HG02678 (cell line): ENCODE data around the gene CAPN10.

Experiments
- ATAC-seq: cut with Tn5 transposase; IDR thresholded peaks from one replicate; pipeline ENCODE4 v1.9.1; 2021; ENCODE audit warnings: mild to moderate bottlenecking, moderate library complexity; ENCODE audit not compliant: unreplicated experiment

CAPN10 gene

DNA sequence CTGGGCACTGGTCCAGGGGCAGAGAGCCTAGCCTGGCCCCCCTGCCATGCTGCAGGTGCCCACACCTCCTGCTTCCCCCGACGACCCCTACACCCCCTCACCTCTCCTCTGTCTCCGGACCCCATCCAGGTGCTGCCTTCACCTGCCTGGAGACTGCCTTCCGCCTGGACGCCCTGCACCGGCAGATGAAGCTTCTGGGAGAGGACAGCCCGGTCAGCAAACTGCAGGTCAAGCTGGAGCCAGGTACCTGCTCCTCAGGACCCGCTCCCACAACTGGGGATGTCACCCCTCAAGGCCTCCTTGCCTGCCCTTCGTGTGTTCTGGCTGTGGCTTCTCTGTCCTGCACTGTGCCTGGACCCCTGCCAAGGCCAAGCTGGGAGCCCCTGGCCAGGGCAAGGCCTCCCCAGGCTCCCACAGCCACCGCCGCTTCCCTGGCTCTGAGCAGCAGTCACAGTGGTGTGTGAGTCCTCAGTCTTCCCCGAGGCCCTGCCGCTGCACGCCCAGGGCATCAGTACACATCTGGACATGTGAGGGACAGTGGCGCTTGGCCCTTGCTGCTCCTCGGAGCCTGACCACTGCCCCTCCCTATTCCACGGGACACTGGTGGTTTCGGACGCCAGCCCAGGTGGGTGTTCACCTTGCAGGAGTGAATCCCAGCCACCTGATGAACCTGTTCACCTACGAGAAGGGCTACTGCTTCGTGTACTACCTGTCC lies 12.0 kb upstream of the CAPN10 start:
- ATAC-seq = no peak

DNA sequence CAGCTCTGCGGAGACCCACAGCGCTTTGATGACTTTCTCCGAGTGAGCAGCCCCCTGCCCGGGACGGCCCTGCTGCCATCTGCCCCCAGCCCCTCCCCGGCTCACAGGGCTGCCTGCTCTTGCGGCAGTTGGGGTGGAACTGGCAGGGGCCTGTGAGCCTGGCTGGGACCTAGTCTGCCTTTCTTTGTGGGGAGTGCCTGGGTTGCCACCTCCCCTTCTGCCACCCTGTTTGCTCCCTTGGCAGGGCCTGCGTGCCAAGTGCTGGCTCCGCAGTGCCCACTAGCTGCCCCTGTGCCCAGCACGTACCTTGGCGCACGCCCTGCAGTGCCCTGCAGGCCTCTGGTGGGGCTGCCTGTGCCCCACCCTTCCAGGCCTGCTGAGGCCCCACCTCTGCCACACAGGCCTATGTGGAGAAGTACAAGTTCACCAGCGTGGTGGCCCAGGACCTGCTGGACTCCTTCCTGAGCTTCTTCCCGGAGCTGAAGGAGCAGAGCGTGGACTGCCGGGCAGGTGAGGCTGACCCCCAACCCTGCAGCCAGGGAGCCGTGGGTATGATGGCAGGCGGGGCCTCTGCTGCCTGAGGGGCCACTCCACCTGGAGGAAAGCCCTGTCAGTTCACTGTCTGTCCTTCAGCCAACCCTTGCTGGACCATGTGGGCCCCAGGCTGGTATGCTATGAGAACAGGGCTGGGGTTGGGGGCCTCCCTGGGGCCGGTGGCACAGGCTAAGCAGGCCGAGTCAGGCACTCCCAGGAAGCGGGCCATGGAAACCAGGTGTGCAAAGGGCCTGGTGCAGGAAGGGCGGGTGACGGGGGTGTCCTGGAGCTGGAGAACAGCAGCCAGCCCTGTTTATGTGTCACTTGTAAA lies 11.2 kb upstream of the CAPN10 start:
- no peak for ATAC-seq

DNA sequence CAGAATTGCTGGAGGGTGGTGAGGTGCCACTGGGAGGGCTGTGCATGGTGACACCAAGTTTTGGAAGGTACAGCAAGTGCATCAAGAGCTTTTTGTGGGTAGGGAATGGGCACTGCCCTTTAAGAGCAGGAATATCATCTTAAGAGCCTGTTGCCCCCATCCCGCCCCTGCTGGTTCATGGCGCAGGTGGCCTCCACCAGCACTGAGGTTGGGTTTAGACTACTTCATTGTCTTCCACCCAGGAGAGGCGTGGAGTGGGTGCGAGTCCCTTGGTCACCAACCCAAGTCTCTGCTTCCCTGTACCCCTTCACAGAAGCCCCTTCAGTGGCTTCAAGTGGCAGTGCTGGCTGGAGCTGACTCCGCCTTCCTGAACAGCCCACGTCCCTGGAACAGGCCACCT lies 10.5 kb upstream of the CAPN10 start:
- ATAC-seq = no peak

DNA sequence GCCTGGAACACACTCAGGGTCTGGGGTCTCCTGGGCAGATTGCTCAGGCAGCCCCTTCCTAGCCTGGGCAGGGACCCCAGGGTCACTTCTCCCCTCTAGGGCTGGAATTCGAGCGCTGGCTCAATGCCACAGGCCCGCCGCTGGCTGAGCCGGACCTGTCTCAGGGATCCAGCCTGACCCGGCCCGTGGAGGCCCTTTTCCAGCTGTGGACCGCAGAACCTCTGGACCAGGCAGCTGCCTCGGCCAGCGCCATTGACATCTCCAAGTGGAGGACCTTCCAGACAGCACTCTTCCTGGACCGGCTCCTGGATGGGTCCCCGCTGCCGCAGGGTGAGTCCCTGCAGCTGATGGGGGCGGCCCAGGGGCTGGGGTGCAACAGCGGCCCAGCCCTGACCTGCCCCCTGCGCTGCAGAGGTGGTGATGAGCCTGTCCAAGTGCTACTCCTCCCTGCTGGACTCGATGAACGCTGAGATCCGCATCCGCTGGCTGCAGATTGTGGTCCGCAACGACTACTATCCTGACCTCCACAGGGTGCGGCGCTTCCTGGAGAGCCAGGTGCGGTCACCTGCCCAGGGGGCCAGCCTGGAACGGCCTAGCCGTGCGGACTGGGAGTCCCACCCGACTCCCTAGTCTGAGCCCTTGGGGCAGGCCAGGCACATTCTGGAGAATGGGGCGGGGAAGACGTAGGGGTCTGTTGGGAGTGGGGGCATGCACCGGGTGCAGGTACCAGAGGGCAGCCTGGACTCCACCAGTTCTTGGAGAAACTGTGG lies 9.9 kb upstream of the CAPN10 start:
- ATAC-seq = no peak

DNA sequence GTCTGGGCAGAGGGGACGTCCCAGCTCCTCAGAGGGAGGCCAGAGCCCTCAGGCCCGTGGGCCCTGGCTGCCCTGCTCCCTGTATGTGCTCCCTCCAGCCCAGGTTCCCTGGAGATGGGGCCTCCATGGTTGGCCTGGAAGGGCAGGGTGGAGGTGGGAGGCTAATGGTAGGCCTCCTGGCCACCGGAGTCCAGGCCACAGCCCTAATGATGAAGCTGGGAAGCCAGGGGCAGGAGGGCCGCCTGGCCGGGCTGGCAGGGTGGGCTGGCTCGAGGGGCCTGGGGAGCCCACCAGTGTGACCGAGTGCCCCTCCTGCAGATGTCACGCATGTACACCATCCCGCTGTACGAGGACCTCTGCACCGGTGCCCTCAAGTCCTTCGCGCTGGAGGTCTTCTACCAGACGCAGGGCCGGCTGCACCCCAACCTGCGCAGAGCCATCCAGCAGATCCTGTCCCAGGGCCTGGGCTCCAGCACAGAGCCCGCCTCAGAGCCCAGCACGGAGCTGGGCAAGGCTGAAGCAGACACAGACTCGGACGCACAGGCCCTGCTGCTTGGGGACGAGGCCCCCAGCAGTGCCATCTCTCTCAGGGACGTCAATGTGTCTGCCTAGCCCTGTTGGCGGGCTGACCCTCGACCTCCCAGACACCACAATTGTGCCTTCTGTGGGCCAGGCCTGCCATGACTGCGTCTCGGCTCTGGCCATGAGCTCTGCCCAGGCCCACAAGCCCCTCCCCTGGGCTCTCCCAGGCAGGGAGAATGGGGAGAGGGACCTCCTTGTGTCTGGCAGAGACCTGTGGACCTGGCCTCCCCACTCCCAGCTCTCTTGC lies 9.0 kb upstream of the CAPN10 start:
- no peak for ATAC-seq

DNA sequence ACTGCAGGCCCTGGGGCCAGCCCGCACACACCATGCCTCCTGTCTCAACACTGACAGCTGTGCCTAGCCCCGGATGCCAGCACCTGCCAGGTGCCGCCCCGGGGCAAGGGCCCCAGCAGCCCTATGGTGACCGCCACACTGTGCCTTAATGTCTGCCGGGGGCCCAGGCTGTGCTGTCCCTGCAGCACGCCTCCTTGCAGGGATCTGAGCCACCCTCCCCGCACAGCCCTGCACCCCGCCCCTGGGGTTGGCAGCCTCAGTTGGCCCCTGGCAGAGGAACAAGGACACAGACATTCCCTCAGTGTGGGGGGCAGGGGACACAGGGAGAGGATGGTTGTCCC lies 8.5 kb upstream of the CAPN10 start:
- ATAC-seq = no peak

DNA sequence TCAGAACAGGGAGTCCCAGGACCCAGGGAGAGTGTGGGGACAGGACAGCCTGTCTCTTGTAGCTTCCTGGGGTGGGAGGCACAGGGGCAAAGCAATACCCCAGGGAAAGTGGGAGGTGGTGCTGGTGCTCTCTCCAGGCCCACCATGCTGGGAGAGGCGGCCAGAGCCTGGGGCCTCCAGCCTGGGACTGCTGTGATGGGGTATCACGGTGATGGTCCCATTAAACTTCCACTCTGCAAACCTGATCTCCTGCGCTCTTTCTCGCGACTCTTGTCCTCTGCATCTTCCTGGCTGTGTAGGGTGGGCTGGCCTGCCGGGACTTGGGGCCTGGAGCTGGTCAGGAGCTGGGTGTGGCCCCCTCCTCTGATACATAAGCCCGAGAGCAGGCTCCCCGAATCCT lies 8.0 kb upstream of the CAPN10 start:
- no peak for ATAC-seq

DNA sequence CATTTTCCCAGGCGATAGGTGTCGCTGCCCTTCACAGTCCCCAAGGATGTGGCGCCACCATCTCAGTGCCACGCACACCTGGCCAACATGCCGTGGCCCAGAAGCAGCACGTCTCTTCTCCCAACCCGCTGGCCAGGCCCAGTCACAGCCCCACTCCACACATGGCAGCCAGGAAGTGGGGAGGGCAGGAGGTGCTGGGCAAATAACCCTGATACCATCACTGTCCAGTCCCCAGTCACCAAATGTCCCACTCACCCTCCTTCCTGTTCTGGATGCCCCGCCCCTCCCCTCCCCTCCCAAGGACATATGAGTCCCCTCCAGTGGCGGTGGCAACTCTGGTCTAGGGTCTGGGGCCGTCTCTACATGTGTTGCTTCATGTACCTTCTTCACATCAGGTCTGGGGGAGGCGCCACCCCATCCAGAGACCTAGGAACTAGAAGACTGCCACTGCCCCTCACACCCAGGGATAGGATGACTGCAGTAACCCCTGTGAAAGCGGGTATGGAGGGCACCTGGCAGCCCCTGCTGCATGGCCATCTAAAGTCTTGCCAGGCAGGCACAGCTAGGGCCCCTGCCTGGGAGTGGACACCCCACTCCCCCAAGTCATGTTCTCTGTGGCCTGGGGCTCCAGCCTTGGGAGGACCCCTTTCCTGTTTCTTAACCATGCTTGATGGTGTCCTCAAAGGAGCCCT lies 7.3 kb upstream of the CAPN10 start:
- no peak for ATAC-seq

DNA sequence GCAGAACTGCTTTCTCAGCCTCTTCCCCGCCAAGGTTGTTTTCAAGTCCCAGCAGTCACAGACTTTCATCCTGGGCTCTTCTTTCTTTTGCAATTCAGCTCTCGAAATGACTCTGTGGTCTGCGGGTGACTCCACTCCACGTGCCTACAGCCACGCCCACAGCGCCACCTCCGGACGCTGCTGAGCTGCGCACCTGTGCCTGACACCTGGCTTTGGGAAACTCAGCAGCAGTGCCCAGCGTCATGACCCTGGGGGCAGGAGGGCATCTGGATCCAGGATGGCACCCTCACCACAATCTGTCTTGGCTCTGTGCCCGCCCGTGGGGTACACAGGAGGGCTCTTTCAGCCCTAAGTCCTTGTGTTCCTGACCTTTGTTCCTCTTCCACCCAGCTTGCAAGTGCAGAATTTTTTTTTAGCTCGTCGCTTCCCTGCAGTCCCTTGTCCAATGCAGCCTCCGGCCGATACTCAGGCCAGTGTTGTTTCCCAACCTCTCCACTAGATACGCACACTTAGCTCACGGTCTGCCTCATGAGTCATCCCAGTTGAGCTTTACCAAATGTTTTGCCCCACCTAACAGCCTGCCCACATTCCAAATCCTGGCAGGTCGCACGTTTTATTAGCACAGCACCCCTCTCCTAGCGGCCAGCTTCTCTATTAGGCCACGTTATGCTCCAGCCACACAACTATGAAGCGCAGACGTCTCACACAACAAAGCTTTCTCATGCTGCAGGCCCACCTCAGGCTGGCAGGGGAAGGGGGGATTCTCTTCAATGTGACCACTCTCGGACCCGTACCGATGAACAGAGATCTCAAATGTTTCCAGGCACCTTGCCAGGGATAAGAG lies 6.5 kb upstream of the CAPN10 start:
- ATAC-seq = no peak

DNA sequence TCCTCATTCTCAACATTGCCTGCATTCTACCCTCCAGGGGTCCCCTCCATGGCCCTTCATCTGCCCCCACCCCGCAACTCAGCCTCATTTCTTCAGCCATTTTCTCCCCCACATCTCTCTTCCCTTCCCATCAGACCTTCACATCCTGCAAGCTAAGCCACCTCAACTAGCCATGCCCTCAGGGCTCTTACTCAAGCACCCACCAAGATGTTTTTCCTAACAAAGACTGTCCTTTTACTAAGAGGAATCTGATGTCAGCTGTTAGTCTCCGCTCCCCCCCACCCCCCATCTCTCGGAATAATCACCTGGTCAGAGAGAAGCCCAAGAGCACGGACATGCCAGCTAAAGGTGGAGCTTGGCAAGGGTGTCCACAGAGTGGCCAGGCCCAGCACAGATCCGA lies 4.7 kb upstream of the CAPN10 start:
- ATAC-seq = no peak

DNA sequence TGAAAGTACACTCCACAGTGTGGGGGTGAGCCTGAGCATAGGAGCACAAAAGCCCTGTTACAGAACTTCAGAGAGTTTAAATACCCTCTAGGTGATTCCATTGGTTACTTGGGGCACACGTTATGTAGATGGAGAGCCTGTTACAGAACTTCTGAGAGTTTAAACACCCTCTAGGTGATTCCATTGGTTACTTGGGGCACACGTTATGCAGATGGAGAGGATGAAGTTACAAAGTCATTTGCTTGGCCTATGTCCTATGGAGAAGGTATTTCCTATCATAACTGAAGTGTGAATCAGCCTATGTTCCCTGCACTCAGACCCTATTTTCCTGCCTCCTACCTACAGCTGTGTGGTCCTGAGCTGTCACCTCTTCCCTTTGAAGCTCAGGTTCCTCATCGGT lies 3.8 kb upstream of the CAPN10 start:
- no peak for ATAC-seq

DNA sequence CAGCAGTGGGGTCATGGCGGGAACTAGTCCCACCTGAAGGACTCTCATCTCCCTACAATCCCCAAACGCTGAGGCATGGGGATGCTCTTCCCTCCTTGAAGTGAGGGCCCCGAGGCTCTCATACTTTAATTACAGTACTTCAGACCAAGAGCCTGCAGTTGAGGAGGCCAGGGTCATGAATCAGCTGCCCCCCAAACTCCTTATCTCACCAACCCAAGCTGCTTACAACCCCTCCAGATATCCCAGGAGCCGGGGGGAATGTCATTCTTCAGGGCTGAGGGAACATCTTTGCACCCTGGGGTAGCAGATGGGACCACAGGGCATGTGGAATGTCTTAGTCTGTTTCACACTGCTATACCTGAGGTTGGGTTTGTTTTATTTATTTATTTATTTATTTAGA lies 2.8 kb upstream of the CAPN10 start:
- ATAC-seq = no peak

DNA sequence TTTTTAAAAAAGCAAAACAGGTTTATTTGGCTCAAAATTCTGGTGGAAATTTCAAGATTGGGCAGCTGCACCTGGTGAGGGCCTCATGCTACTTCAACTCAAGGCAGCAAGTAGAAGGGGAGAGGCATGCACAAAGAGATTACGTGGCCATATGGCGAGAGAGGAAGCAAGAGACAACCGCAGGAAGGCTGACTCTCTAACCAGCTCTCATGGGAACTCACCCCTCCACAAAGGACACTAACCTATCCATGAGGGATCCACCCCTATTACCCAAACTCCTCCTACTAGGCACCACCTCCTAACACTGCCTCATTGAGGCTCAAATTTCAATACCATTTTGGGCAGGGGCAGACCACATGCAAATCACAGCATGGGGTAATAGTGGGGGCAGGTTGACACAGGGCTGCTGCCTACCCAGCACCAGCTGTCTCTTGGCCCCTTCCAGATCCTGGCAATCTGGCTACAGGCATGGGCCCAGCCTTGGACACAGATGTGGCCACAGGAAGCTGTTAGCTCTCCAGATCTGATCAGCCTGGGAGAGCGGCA lies 2.0 kb upstream of the CAPN10 start:
- peak; percentile 52 for ATAC-seq

DNA sequence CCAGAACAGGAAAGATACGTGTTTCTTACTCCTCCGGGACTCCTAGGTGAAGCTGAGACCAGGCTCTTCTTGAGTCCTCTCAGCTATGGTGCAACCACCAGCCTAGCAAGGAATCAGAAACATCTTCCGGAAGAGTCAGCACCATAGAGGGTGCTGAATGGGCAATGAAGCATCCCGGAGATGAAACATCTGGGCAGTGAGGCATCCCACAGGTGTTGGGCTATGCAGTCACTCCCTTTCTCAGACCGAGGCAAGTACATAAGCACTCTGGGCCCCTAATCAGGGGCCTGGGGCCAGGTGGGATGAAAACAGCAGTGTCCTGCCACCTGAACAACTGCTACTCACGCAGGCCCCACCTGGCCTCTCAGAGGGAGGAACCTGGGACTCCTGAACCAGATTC lies 1.4 kb upstream of the CAPN10 start:
- peak; percentile 22 for ATAC-seq

DNA sequence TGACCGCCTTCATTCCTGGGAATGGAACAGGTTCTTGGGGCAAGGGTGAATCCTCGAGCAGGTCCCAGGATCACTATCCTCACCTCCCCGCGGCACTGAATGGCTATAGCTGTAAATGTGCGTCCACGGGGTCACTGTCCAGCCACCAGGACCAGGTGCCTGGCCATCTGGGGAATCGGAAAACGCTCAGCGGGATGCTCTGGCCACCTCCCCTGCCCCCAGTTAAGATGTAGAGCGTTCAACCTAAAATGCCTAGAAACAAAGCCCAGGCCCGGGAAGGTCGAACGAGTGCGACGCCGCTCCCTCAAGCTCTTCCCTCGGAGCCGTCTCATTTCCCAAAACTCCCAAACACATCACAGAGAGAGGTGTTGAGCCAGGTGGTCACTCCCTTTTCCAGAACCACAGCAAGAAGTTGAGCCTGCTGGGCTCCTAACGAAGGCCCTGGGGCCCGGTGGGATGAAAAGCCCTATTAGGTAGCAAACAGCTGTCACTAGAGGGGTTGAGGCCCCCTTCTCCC lies 795 bp upstream of the CAPN10 start:
- ATAC-seq = no peak

DNA sequence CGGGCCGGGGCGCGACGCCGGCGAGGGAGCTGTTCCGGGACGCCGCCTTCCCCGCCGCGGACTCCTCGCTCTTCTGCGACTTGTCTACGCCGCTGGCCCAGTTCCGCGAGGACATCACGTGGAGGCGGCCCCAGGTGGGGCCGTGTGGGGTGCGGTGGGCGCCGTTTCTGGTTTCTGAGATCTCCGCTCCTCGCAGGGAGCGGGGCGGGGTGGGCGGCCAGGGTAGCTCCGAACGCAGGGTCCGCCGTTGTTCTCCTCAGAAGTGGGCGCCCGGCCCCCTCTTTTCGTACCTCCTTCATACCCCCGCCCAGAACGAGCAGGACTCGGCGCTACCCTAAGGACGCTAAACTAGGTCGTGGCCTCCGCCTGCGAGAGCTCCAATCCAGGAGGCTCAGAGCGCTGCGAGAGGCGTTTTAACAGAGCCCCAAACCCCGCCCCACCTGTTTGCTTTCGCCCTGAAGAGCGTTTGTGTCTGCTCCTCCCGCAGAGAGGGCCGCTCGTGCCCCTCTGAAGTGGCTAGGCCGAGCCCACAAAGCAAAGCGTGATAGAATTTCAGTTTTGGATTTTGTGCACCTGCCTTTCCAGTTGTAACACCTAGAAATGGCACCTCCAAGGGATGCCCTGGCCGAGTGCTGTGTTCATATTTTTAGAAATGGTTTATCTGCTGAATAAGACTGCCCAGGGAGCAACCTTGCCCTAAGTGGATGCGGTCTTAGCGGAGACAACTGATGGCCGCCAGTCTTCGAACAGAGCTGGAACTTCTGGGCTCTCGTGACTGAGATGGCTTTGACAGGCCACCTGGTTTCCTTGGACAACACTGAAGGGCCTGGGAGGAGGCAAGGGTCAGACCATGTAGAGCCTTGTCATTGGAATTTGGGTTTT lies 626 bp downstream of the CAPN10 start:
- ATAC-seq = no peak

DNA sequence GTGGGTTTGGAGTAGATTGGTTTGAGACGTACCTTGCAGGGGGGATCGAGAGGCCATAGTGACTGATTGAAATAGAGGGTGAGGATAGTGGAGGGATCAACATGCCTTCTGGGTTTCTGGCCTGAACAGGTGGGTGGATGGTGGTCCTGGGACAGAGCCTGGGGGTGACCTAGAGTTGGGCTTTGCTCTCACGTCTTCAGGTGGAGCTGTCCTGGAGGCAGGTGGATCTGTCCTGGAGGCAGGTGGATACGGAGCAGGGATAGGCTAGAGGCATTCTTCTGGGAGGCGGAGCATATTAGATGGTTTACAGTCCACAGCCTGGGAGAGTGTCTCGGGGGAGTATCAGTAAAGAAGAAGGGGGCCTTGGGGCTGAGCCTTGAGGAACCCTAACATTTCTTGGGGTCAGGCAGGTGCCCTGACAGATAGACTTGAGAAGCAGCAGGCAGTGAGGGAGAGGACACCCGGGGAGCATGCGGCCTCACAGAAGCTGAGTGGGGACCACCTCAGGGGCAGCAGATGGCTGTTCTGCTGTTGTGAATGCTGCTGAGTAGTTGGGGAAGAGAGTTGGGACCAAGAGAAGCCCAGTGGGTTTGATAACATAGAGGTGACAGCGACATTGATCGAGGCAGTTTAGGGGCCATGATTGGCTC lies 1.6 kb downstream of the CAPN10 start:
- no peak for ATAC-seq
